GM19397 (cell line): ENCODE data around the gene ARHGEF33.

Source experiments
- ATAC-seq: cut with Tn5 transposase; IDR thresholded peaks from one replicate; pipeline ENCODE4 v1.9.1; 2021; ENCODE audit warnings: mild to moderate bottlenecking, moderate library complexity; ENCODE audit not compliant: unreplicated experiment

ARHGEF33 gene

DNA sequence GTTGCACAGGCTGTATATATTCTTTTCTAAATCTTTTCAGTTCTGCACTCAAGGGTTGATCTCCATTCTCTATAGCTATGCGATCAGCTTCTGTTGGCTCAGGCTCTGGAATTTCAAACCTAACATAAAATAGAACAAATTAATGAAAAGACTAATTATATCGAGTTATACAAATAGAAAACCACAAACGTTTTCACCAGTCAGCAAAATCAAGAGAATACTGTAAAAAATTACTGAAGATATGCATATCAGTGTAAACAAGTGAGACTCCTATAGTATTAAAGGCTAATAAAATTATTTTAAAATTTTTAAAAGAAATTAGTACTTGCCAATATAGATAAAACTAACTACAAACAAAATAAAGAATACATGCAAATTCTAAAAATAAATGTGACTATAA, 124.2 kb downstream of the ARHGEF33 start:
- ATAC-seq, result no peak

DNA sequence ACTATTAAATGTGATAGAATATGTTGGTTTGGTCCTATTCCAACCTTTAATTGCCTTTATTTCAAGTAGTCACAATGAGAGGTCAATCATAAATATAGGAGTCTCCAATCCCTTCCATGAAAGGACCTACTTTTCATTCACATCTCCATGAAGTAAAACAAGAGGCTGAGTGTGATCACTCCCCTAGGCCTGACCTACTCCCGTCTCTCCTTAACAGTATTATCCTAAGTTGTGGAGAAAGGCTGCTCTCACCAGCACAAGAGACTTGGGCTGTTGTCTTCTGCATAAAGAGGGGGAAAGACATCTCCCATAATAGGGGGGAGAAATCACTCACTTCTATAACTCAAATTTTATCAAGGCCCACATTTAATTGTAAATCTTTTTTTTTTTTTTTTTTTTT, 125.7 kb downstream of the ARHGEF33 start:
- no peak for ATAC-seq

DNA sequence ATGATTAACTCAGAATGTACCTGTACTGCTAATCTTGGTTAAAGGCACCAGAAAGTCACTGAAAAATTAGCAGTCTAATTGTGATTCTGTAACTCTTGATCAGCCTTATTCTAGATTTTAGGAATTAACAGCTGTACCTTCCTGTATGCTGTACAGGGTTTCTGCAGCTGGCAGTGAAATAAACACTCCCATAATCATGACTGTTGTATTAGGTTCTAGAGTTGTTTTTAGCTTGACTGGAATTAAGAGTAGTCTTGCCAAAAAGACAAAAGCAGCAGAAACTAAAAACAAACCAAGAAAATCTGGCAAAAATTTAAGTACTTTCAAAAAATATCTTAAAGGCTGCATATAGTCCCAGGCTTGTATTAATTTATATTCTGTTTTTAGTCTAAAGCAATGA, 127.7 kb downstream of the ARHGEF33 start:
- ATAC-seq, result no peak

DNA sequence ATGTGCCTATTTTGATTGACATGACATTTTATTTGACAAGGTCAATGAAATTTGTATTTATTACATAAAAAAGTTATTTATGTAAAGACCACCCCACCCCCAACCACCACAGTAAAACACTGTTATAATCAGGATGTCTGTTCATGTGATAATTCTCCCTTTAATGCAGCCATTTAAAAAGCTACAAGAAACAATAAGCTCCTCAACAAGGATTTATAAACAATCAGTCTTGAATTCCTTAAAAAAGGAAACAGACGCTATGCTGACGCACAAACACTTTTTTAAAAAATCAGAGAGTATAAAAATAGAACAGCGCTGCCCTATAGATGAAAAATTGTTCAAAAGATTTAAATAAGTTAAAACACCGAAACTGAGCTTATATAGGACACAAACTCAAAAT, 129.0 kb downstream of the ARHGEF33 start:
- no peak for ATAC-seq

DNA sequence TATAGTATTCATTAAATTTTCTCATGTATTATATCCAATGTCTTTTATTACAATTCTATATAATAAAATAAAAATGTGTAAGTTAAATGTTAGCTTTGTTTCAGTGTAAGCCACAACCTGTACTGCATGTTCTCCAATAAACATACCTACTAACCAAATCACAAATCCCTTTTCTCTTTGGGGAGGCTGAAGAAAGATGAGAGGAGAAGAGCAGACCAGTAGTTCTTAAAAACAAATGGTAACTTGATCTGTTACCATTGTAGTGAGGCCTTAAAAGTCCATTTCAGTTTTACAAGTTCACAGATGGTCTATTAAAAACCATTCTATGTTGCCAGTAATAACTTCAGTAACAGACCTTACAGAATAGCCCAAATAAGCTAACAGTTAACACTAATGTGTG, 130.7 kb downstream of the ARHGEF33 start:
- ATAC-seq, result no peak

DNA sequence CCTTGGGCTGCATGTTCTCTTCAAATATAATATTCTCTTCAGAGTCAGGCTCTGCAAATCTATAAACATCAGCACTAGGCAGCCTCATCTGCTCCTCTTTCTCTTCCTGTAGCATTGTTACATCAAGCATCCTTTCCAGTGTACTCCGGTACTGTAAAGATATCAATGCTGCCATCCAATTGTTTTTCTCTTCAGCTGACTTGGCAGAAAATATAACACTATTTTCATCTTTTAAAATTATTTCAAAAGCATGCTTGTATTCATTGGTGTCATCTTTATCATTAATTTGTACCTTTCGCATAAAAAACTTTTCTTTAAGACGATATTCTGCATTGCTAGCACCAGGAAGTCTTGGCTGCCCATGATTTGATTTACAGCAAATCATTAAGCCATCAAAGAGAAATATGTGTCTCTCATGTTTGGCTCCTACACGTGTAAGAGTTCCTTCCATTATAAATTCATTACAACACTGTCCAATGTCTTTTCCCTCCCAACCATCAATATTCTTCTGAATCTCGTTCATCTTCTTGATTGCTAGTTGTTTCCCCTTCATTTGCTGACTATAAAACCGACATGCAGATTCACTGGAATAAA, 133.1 kb downstream of the ARHGEF33 start:
- ATAC-seq, result no peak

DNA sequence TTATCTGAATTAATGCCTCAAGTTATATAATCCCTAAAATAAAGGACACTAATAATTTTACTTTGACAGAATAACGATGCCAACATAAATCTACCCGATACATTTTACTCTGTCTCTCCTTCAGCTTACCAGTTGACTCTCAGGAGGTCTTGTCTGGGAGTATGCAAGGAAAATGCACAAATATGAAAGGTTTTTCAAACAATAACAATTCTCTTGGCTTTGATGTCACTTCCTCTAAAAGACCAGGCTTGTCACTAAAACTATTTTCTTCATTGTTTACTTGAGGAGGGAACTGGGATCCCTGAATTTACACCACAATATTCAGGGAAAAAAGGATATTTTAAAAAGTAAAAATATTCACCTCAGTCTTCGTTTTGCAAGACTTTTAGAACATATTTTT, 134.0 kb downstream of the ARHGEF33 start:
- no peak for ATAC-seq

DNA sequence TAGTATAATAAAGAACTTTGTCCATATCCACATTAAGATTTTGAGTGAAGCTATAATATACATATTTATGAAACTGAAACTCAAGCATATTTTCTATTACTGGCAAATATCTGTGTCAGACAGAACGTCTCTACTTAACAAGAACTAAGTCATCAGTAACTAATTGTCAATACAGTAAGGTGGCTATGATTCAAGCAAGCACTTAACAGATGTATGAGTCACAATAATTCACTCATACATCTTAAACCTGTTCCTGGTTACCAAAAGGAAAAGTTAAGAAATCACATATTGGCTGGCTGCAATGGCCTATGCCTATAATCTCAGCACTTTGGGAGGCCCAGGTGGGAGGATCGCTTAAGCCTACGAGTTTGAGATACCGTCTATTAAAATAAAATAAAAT, 135.2 kb downstream of the ARHGEF33 start:
- ATAC-seq, result no peak
